22Rv1 (cell line): Measurements from ENCODE around the gene FYN.

Experiments used
- CTCF ChIP-seq: fragments of 450-650 bp; IDR thresholded peaks from 2 replicates; pipeline ENCODE4 v1.5.1; 2017; ENCODE audit warnings: mild to moderate bottlenecking
- ZFX ChIP-seq: fragments of 450-650 bp; IDR thresholded peaks from 2 replicates; pipeline ENCODE4 v1.6.1; 2017; ENCODE audit warnings: antibody characterized with exemption, borderline replicate concordance

GRCh38 chr6:111771094-111771432, 102.2 kb downstream of the FYN start:
- TF ChIP-seq CTCF (no peak), ZFX (no peak)
